GM12874 (cell line): ENCODE results near the gene PUSL1.

ENCODE experiments used
- TF ChIP-seq, protein P1 (sequence below): IDR thresholded peaks from 2 replicates; pipeline ENCODE4 v1.5.1; 2011; ENCODE audit warnings: low read depth, mild to moderate bottlenecking, control low read depth, low read length, moderate library complexity; ENCODE audit not compliant: insufficient read depth

The PUSL1 gene

DNA sequence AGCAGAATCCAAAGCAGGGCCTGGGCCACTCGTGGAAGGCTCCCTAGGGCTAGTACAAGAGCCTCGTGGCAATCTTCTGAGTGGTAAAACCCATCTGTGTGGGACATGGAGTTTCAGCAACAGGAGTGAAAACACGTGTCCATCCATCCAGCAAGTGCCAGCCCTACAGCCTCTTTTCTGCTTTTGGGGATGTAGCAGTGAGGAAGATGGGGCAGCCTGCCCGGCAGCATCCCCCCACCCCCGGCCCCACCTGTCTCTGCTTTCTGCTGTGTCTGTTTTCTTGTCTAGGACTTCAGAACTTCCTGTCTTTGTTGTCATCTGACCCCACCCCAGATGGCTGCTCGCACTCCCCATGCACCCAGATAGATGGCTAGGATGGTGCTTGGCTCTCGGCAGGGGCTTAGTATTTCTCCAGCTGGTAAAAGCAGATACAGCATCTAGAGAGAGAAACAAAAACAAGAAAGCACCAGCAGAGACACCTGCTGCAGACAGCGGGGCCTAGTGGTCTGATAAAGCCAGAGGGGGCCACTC lies 17.7 kb downstream of the PUSL1 start:
- TF ChIP-seq, protein P1, sequence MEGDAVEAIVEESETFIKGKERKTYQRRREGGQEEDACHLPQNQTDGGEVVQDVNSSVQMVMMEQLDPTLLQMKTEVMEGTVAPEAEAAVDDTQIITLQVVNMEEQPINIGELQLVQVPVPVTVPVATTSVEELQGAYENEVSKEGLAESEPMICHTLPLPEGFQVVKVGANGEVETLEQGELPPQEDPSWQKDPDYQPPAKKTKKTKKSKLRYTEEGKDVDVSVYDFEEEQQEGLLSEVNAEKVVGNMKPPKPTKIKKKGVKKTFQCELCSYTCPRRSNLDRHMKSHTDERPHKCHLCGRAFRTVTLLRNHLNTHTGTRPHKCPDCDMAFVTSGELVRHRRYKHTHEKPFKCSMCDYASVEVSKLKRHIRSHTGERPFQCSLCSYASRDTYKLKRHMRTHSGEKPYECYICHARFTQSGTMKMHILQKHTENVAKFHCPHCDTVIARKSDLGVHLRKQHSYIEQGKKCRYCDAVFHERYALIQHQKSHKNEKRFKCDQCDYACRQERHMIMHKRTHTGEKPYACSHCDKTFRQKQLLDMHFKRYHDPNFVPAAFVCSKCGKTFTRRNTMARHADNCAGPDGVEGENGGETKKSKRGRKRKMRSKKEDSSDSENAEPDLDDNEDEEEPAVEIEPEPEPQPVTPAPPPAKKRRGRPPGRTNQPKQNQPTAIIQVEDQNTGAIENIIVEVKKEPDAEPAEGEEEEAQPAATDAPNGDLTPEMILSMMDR = no peak

DNA sequence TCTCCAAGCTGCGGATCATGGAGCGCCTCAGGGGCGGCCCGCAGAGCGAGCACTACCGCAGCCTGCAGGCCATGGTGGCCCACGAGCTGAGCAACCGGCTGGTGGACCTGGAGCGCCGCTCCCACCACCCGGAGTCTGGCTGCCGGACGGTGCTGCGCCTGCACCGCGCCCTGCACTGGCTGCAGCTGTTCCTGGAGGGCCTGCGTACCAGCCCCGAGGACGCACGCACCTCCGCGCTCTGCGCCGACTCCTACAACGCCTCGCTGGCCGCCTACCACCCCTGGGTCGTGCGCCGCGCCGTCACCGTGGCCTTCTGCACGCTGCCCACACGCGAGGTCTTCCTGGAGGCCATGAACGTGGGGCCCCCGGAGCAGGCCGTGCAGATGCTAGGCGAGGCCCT lies 18.9 kb downstream of the PUSL1 start:
- TF ChIP-seq, protein P1 = no peak

DNA sequence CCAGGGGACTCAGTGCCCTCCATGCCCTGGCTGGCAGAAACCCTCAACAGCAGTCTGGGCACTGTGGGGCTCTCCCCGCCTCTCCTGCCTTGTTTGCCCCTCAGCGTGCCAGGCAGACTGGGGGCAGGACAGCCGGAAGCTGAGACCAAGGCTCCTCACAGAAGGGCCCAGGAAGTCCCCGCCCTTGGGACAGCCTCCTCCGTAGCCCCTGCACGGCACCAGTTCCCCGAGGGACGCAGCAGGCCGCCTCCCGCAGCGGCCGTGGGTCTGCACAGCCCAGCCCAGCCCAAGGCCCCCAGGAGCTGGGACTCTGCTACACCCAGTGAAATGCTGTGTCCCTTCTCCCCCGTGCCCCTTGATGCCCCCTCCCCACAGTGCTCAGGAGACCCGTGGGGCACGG lies 19.9 kb downstream of the PUSL1 start:
- TF ChIP-seq, protein P1 = no peak

DNA sequence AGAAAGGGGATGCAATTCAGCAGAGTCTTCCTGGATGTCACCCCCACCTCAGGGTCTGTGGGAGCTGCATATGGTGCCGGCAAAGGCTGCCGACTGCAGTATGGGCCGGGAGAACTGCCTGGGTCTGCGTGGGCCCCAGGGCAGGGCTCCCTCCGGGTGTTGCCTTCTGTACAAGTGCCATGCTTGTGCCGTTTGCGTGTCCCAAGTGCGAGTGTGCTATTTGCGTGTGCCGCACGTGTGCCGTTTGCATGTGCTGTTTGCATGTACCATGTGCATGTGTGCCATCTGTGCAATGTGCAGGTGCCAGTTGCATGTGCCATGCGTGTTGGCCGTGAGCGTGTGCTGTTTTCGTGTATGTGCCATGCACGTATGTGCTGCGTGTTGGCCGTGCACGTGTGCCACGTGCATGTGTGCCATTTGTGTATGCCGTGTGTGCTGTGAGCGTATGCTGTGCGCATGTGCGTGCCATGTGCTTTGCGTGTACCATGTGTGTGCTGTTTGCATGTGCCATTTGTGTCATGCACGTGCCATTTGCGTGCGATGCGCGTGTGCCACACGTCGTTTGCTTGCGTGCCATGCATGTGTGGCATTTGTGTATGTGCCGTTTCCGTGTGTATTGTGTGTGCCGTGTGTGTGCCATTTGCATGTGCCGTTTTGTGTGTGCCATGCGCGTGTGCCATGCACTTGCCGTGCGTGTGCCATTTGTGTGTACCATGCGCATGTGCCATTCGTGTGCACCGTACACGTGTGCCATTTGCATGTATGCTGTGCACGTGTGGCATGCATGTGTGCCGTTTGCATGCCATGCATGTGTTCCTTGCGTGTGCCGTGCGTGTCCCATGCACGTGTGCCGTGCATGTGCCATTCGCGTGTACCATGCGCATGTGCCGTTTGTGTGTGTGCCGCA lies 21.2 kb downstream of the PUSL1 start:
- TF ChIP-seq, protein P1 = no peak

DNA sequence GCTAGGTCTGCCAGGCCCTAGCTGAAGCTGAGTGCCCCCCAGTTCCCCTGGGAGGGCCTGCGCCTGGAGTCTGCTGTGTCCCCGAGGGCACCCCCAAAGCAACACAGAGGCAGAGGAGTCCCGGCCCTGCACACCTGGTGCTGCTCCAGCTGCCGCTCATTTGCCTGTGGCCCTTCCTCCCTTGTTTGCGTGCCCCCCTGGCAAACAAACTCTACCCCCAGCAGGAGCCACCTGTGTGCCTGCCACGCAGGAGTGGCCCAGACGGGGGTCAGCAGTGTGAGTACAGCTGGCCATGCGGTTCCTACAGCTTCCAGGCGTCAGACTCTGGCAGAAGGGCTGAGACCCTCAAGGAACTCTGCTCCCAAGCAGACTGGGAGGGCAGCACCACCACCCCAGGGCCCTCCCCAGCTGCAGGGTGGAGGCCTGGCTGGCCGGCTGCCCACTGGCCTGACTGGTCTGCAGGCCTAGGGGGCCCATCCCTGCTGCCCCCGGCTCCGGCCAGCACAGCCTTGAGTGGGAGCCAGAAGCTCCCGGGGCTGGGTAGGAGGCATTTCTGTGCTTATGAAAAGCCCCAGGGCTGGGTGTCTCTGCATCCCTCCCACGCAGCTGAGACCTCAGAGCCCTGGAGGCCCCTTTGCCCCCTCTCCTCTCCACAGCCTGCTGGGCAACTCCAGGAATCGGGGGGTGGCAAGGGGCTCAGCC lies 22.1 kb downstream of the PUSL1 start:
- TF ChIP-seq, protein P1 = no peak

DNA sequence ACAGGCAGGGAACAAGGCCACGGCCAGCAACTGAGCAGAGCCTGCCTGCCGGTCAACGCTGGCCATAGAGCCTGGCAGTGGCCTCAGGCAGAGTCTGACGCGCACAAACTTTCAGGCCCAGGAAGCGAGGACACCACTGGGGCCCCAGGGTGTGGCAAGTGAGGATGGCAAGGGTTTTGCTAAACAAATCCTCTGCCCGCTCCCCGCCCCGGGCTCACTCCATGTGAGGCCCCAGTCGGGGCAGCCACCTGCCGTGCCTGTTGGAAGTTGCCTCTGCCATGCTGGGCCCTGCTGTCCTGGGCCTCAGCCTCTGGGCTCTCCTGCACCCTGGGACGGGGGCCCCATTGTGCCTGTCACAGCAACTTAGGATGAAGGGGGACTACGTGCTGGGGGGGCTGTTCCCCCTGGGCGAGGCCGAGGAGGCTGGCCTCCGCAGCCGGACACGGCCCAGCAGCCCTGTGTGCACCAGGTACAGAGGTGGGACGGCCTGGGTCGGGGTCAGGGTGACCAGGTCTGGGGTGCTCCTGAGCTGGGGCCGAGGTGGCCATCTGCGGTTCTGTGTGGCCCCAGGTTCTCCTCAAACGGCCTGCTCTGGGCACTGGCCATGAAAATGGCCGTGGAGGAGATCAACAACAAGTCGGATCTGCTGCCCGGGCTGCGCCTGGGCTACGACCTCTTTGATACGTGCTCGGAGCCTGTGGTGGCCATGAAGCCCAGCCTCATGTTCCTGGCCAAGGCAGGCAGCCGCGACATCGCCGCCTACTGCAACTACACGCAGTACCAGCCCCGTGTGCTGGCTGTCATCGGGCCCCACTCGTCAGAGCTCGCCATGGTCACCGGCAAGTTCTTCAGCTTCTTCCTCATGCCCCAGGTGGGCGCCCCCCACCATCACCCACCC lies 22.9 kb downstream of the PUSL1 start, which contains the start of gene TAS1R3:
TAS1R3 (plus strand) TSS at position 213 of the 898 bp plus-strand sequence; CDS start at position 279, 66 bp downstream.
- TF ChIP-seq, protein P1 = no peak
